HepG2 (cell line): ENCODE data around the gene WFDC12. TPM values are rescaled to one million over a fixed set of nuclear protein-coding genes. Genes with fewer than 3 reads are reported as not detected.

Experiments used
- ATAC-seq: fragments of 200-7000 bp; cut with Tn5 transposase; 3 replicates; pipeline ENCODE4 v1.9.1; 2020; ENCODE audit warnings: mild to moderate bottlenecking, moderate library complexity
- BruUV-seq: library from RNA; stranded (reverse); fragments of 400-500 nt; replicated peaks from 2 replicates; lab custom pipeline; 2021; lab: Mats Ljungman, UMichigan
- CTCF ChIA-PET: fragments of 300-600 bp; formaldehyde crosslinking; extraction: SDS; loops from one replicate; lab custom pipeline; 2021; ENCODE audit warnings: low total read pairs, inconsistent platforms, low intra/inter-chr PET ratio; lab: Yijun Ruan, JAX
- POLR2A ChIA-PET: fragments of 350-600 bp; sonication (Branson Sonifier 250); formaldehyde crosslinking; loops from one replicate; lab custom pipeline; 2020; ENCODE audit warnings: antibody characterized with exemption, inconsistent platforms; lab: Yijun Ruan, JAX
- DNase-seq: peaks from one replicate; pipeline ENCODE4 v3.0.0-alpha.2; 2015; ENCODE audit warnings: low spot score
- FAIRE-seq: peaks from 3 replicates; lab custom pipeline; 2011; peaks lifted over from hg19 to GRCh38; lab: Jason Lieb, UNC
- H2AFZ ChIP-seq: one replicate; pipeline ENCODE4 v1.6.1; 2011; ENCODE audit warnings: low read length, inconsistent platforms
- H3K27ac ChIP-seq: fragments of 300-600 bp; 3 replicates; pipeline ENCODE4 v1.8.0; 2011; ENCODE audit warnings: mixed run types, mild to moderate bottlenecking, mixed read lengths, low read length, inconsistent platforms; ENCODE audit not compliant: insufficient read depth; ENCODE audit errors: extremely low read length
- H3K27me3 ChIP-seq, 2 experiments: fragments of 200-600 bp in 1 of 2; 2 replicates in 1 of 2; 3 replicates in 1 of 2; pipeline versions ENCODE4 v1.6.0 to v1.8.0; 2011; ENCODE audit warnings: low read length in 2 of 2, mild to moderate bottlenecking in 2 of 2, moderate library complexity in 2 of 2, inconsistent platforms in 1 of 2; ENCODE audit not compliant: insufficient read depth in 2 of 2, control insufficient read depth in 1 of 2
- H3K36me3 ChIP-seq, 2 experiments: fragments of 200-600 bp in 1 of 2; replicated peaks in 1 of 2; 2 replicates in 1 of 2; 3 replicates in 1 of 2; pipeline versions ENCODE4 v1.5.1 to v1.8.0; 2011; ENCODE audit warnings: low read length in 2 of 2, inconsistent platforms in 1 of 2; ENCODE audit not compliant: insufficient read depth in 2 of 2, control insufficient read depth in 1 of 2
- H3K4me1 ChIP-seq: 2 replicates; pipeline ENCODE4 v1.5.1; 2012; ENCODE audit warnings: low read length, inconsistent platforms; ENCODE audit not compliant: insufficient read depth
- H3K4me2 ChIP-seq: 2 replicates; pipeline ENCODE4 v1.6.0; 2011; ENCODE audit warnings: low read depth, low read length, inconsistent platforms
- H3K4me3 ChIP-seq, 3 experiments: fragments of 200-600 bp in 1 of 3; sonication (generic), shearing (Covaris generic) in 1 of 3; replicated peaks in 1 of 3; 2 replicates each; pipeline ENCODE4 v1.5.1; 2011 to 2016; ENCODE audit warnings: low read length in 3 of 3, inconsistent platforms in 2 of 3, low read depth in 2 of 3, mild to moderate bottlenecking in 2 of 3, control low read depth in 1 of 3, mixed read lengths in 1 of 3; ENCODE audit not compliant: insufficient read depth in 1 of 3
- H3K79me2 ChIP-seq: one replicate; pipeline ENCODE4 v1.6.1; 2011; ENCODE audit warnings: low read length, inconsistent platforms; ENCODE audit not compliant: insufficient read depth
- H3K9ac ChIP-seq: 2 replicates; pipeline ENCODE4 v1.6.0; 2011; ENCODE audit warnings: mild to moderate bottlenecking, low read depth, low read length, inconsistent platforms; ENCODE audit not compliant: insufficient read depth
- H3K9me3 ChIP-seq: 2 replicates; pipeline ENCODE4 v1.5.1; 2012; ENCODE audit warnings: mild to moderate bottlenecking, low read length
- H4K20me1 ChIP-seq: 2 replicates; pipeline ENCODE4 v1.6.0; 2011; ENCODE audit warnings: inconsistent platforms, mild to moderate bottlenecking, low read length, moderate library complexity; ENCODE audit not compliant: insufficient read depth
- AGO1 ChIP-seq: fragments of 200-400 bp; formaldehyde crosslinking; IDR thresholded peaks from 2 replicates; pipeline ENCODE4 v1.6.1; 2017; ENCODE audit warnings: mild to moderate bottlenecking, low read depth, low read length, moderate library complexity; ENCODE audit not compliant: poor library complexity, severe bottlenecking
- AHDC1 ChIP-seq: sonication (generic); formaldehyde crosslinking; IDR thresholded peaks from 2 replicates; pipeline ENCODE4 v1.5.1; 2020; ENCODE audit warnings: mild to moderate bottlenecking, missing genetic modification reagents, borderline replicate concordance
- FOXK2 ChIP-seq: fragments of 450-650 bp; IDR thresholded peaks from 2 replicates; pipeline ENCODE4 v1.6.1; 2016
- GMEB2 ChIP-seq: IDR thresholded peaks from 2 replicates; pipeline ENCODE4 v1.6.1; 2016; ENCODE audit warnings: missing biosample characterization, missing genetic modification reagents, low read depth
- HMGXB4 ChIP-seq, 2 experiments: sonication (generic) in 1 of 2; formaldehyde crosslinking in 1 of 2; IDR thresholded peaks; 2 replicates each; pipeline versions ENCODE4 v1.4.0 to v1.6.1; 2018 to 2020; ENCODE audit warnings: missing genetic modification reagents in 2 of 2, borderline replicate concordance in 1 of 2, low read depth in 1 of 2, mild to moderate bottlenecking in 1 of 2, missing biosample characterization in 1 of 2
- MAZ ChIP-seq, 2 experiments: sonication (generic) in 1 of 2; formaldehyde crosslinking in 1 of 2; IDR thresholded peaks; 2 replicates each; pipeline versions ENCODE4 v1.5.0 to v1.6.1; 2012 to 2020; ENCODE audit warnings: low read depth in 2 of 2, mild to moderate bottlenecking in 2 of 2, borderline replicate concordance in 1 of 2, improper control_type of control experiment in 1 of 2, low read length in 1 of 2, missing genetic modification reagents in 1 of 2, moderate library complexity in 1 of 2
- NFIC ChIP-seq: IDR thresholded peaks from 2 replicates; pipeline ENCODE4 v1.6.1; 2012; ENCODE audit warnings: mild to moderate bottlenecking, low read length, inconsistent platforms
- ONECUT2 ChIP-seq: sonication (generic); formaldehyde crosslinking; IDR thresholded peaks from 2 replicates; pipeline ENCODE4 v1.4.0; 2020; ENCODE audit warnings: missing genetic modification reagents
- ZFYVE20 ChIP-seq: sonication (generic); formaldehyde crosslinking; IDR thresholded peaks from 2 replicates; pipeline ENCODE4 v1.8.0; 2023; ENCODE audit warnings: low read depth, mild to moderate bottlenecking, moderate library complexity, missing genetic modification reagents, borderline replicate concordance
- ZNF710 ChIP-seq: sonication (generic); formaldehyde crosslinking; IDR thresholded peaks from 2 replicates; pipeline ENCODE4 v1.5.0; 2020; ENCODE audit warnings: mild to moderate bottlenecking, missing genetic modification reagents, borderline replicate concordance
- WGBS: methylation state at CpG from one replicate; pipeline ENCODE4 v1.1.6; 2017; ENCODE audit warnings: low lambda C conversion rate; 5-methylcytosine and 5-hydroxymethylcytosine counted together
- in situ Hi-C: cut with HindIII; loops from 2 replicates; pipeline ENCODE4 v1.10.0; 2017; ENCODE audit warnings: low pct_unique_long_range_greater_than_20kb; ENCODE audit not compliant: extremely low pct_ligation_motif_present
- intact Hi-C: fragments of 100-400 bp; cut with micrococcal nuclease; formaldehyde crosslinking; loops from one replicate; pipeline ENCODE4 v1.10.0; 2022; ENCODE audit not compliant: unreplicated experiment
- polyA plus RNA-seq, 8 experiments: library from polyadenylated mRNA; depleted of rRNA in 3 of 8; stranded (reverse) in 7 of 8; unstranded in 1 of 8; fragments of >200 nt; fragmentation: Illumina TruSeq in 4 of 8; extraction: Trizol in 4 of 8; gene quantifications; 2 replicates each; pipeline versions ENCODE4 v1.2.1 to v1.2.3, GENCODE V29; 2011 to 2016; ENCODE audit warnings: low read depth in 4 of 8, missing spikeins in 1 of 8, mixed read lengths in 1 of 8; ENCODE audit not compliant: insufficient read depth in 1 of 8
- total RNA-seq, 5 experiments: library from RNA; depleted of rRNA; stranded (reverse); fragments of >200 nt; fragmentation: Illumina TruSeq; extraction: Trizol; gene quantifications; 2 replicates each; pipeline ENCODE4 v1.2.3, GENCODE V29; 2016; ENCODE audit warnings: low read depth in 1 of 5

WFDC12 gene
- total and polyA plus RNA-seq, 2 of the 13 experiments (the other 11 are each of a cell fraction or from before 2014, with no cell fraction given) = not detected

DNA sequence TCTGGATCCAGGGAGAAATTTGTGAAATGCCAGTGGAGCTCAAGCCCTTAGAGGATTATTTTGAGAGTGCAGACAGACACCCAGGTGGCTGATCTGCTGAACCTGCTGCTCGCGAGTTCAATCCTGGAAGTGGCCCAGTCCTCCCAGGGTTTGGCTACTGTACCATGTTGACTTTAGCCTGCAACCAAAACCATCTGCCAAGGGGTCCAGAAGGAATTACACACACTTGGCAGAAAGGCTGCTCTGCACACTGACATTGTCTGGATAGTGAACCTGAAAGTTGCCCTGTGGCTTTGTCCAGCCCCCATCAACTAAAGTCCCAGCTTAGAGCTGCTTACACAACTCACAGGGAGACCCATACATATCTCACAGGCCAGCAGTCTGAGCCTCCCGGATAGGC lies 28.9 kb upstream of the WFDC12 start (continued):
- TF ChIP-seq AHDC1 (CRISPR knock-in tag) = no peak
- TF ChIP-seq, all 625 proteins: peak for 0

GRCh38 chr20:45152405-45152804 lies 28.1 kb upstream of the WFDC12 start:
- no peak for FAIRE-seq
- CTCF ChIA-PET = no interaction called here
- 0% methylated on average over 2 of the region's 2 CpGs for WGBS
- TF ChIP-seq AGO1 = no peak
- TF ChIP-seq ZNF710 (CRISPR knock-in tag) = no peak
- no peak for TF ChIP-seq NFIC
- no peak for TF ChIP-seq GMEB2 (CRISPR knock-in tag)
- TF ChIP-seq FOXK2 = no peak
- TF ChIP-seq ZFYVE20 (CRISPR knock-in tag) = no peak
- TF ChIP-seq MAZ (IDR thresholded peaks at IDR 0.05; ENCODE audit: borderline replicate concordance, low read depth, low read length) = no peak
- no peak for TF ChIP-seq MAZ (CRISPR knock-in tag; IDR thresholded peaks at IDR 0.05; ENCODE audit: low read depth)
- TF ChIP-seq ONECUT2 (CRISPR knock-in tag) = no peak
- no peak for TF ChIP-seq HMGXB4 (CRISPR knock-in tag; IDR thresholded peaks at IDR 0.05; ENCODE audit: borderline replicate concordance in 1 of 2, low read depth in 1 of 2)

More at GRCh38 chr20:45152405-45152804, 28.1 kb upstream of the WFDC12 start:
- no peak overlapping the region for H3K9ac ChIP-seq
- H3K4me3 ChIP-seq = no peak overlapping the region
- POLR2A ChIA-PET = no interaction called here
- DNase-seq = no peak
- in situ Hi-C loops (no loop called here), intact Hi-C loops (no loop called here)
- no peaks in the 10 kb centered on the region for H3K9me3 ChIP-seq
- ATAC-seq = no peak
- no TSS peak for BruUV-seq
- H4K20me1 ChIP-seq = no peaks in the 10 kb centered on the region
- no peak overlapping the region for H3K4me2 ChIP-seq
- H3K27me3 ChIP-seq = no peaks in the 10 kb centered on the region; a peak in 1 of 5 replicates
- H3K36me3 ChIP-seq = no peaks in the 10 kb centered on the region
- H3K4me1 ChIP-seq = no peaks in the 10 kb centered on the region
- no peaks in the 10 kb centered on the region for H3K79me2 ChIP-seq
- no peak overlapping the region for H3K27ac ChIP-seq
- no peak overlapping the region for H2AFZ ChIP-seq
